D721Med (cell line): ENCODE measurements around the gene MIOX.

Experiments used
- DNase-seq: peaks from one replicate; pipeline ENCODE4 v3.0.0; 2011; ENCODE audit warnings: low spot score; ENCODE audit not compliant: insufficient read length
- FAIRE-seq: peaks from 2 replicates; lab custom pipeline; 2011; peaks lifted over from hg19 to GRCh38; lab: Jason Lieb, UNC
- CTCF ChIP-seq: IDR thresholded peaks from 2 replicates; pipeline ENCODE4 v1.5.1; 2012; ENCODE audit warnings: mild to moderate bottlenecking, control low read depth; ENCODE audit not compliant: insufficient read depth; ENCODE audit errors: missing control alignments

The MIOX gene

GRCh38 chr22:50463188-50463900 is 23.3 kb upstream of the MIOX start:
- no peak for FAIRE-seq
- no peak for TF ChIP-seq CTCF
- DNase-seq: no peak

- FAIRE-seq (no peak), DNase-seq (no peak)
- no peak for TF ChIP-seq CTCF
Measured at GRCh38 chr22:50464451-50464850, 22.2 kb upstream of the MIOX start.

GRCh38 chr22:50465066-50465930 is 21.4 kb upstream of the MIOX start:
- DNase-seq: no peak
- FAIRE-seq: no peak
- no peak for TF ChIP-seq CTCF

GRCh38 chr22:50467341-50467740 is 19.3 kb upstream of the MIOX start:
- DNase-seq (no peak), FAIRE-seq (no peak)
- TF ChIP-seq CTCF: no peak

- FAIRE-seq: no peak
Measured at GRCh38 chr22:50467773-50468440, 18.8 kb upstream of the MIOX start.

GRCh38 chr22:50468626-50469025 is 18.0 kb upstream of the MIOX start:
- TF ChIP-seq CTCF: no peak
- FAIRE-seq (no peak), DNase-seq (no peak)

More at GRCh38 chr22:50467773-50468440, 18.8 kb upstream of the MIOX start:
- no peak for DNase-seq
- TF ChIP-seq CTCF: no peak
